ENCODE data around the gene NDUFC2.

GRCh38 chr11:78040691-78041379 is 38.8 kb downstream of the NDUFC2 start:
- TF ChIP-seq, protein P1, sequence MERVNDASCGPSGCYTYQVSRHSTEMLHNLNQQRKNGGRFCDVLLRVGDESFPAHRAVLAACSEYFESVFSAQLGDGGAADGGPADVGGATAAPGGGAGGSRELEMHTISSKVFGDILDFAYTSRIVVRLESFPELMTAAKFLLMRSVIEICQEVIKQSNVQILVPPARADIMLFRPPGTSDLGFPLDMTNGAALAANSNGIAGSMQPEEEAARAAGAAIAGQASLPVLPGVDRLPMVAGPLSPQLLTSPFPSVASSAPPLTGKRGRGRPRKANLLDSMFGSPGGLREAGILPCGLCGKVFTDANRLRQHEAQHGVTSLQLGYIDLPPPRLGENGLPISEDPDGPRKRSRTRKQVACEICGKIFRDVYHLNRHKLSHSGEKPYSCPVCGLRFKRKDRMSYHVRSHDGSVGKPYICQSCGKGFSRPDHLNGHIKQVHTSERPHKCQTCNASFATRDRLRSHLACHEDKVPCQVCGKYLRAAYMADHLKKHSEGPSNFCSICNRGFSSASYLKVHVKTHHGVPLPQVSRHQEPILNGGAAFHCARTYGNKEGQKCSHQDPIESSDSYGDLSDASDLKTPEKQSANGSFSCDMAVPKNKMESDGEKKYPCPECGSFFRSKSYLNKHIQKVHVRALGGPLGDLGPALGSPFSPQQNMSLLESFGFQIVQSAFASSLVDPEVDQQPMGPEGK (CRISPR knock-in tag; IDR thresholded peaks at IDR 0.05; ENCODE audit: borderline replicate concordance): no peak
- no peak for TF ChIP-seq ZNF8 (CRISPR knock-in tag; IDR thresholded peaks at IDR 0.05)
- TF ChIP-seq, protein P2, sequence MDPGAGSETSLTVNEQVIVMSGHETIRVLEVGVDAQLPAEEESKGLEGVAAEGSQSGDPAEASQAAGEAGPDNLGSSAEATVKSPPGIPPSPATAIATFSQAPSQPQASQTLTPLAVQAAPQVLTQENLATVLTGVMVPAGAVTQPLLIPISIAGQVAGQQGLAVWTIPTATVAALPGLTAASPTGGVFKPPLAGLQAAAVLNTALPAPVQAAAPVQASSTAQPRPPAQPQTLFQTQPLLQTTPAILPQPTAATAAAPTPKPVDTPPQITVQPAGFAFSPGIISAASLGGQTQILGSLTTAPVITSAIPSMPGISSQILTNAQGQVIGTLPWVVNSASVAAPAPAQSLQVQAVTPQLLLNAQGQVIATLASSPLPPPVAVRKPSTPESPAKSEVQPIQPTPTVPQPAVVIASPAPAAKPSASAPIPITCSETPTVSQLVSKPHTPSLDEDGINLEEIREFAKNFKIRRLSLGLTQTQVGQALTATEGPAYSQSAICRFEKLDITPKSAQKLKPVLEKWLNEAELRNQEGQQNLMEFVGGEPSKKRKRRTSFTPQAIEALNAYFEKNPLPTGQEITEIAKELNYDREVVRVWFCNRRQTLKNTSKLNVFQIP (CRISPR knock-in tag; IDR thresholded peaks at IDR 0.05; ENCODE audit: borderline replicate concordance, low read depth): no peak
- no peak for TF ChIP-seq ZFP3 (CRISPR knock-in tag; IDR thresholded peaks at IDR 0.05)
- TF ChIP-seq ZNF565 (CRISPR knock-in tag; conservative IDR thresholded peaks at IDR 0.05; ENCODE audit: low read depth): no peak
- TF ChIP-seq SNAI2 (CRISPR knock-in tag; IDR thresholded peaks at IDR 0.05): no peak
- TF ChIP-seq, protein P3, sequence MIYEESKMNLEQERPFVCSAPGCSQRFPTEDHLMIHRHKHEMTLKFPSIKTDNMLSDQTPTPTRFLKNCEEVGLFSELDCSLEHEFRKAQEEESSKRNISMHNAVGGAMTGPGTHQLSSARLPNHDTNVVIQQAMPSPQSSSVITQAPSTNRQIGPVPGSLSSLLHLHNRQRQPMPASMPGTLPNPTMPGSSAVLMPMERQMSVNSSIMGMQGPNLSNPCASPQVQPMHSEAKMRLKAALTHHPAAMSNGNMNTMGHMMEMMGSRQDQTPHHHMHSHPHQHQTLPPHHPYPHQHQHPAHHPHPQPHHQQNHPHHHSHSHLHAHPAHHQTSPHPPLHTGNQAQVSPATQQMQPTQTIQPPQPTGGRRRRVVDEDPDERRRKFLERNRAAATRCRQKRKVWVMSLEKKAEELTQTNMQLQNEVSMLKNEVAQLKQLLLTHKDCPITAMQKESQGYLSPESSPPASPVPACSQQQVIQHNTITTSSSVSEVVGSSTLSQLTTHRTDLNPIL (CRISPR knock-in tag; IDR thresholded peaks at IDR 0.05; ENCODE audit: low read depth): no peak
- no peak for TF ChIP-seq BACH2 (CRISPR knock-in tag; IDR thresholded peaks at IDR 0.05; ENCODE audit: borderline replicate concordance)
- TF ChIP-seq ZC3H10 (CRISPR knock-in tag; IDR thresholded peaks at IDR 0.05): no peak
- TF ChIP-seq PPARA (CRISPR knock-in tag; IDR thresholded peaks at IDR 0.05; ENCODE audit: borderline replicate concordance): no peak
